Prostate gland (tissue), 2 donors: ENCODE measurements around the gene CDH24.

Experiments
- CTCF ChIP-seq, 4 experiments: fragments of 200-600 bp in 2 of 4; fragments of 450-650 bp in 2 of 4; sonication (generic) in 2 of 4; IDR thresholded peaks; 1 replicate in 3 of 4; 2 replicates in 1 of 4; pipeline ENCODE4 v1.5.1; 2016 to 2019; ENCODE audit warnings: antibody characterized with exemption in 4 of 4, mild to moderate bottlenecking in 2 of 4, moderate library complexity in 2 of 4
- POLR2A ChIP-seq: fragments of 450-650 bp; IDR thresholded peaks from one replicate; pipeline ENCODE4 v1.6.1; 2016; ENCODE audit warnings: antibody characterized with exemption, mild to moderate bottlenecking

GRCh38 chr14:22998329-22999012, 58.8 kb downstream of the CDH24 start:
- TF ChIP-seq CTCF (IDR thresholded peaks at IDR 0.05) (no peak), POLR2A (no peak)
